Fibroblast of upper back skin (primary cell): ENCODE results near the gene OR9Q1.
A peak's percentile ranks its signal among the peaks of the same experiment; 100 is the strongest.

Experiments used
- DNase-seq: peaks from one replicate; pipeline ENCODE4 v3.0.0-alpha.2; 2013

Gene OR9Q1

GRCh38 chr11:58034471-58034870, 10.8 kb downstream of the OR9Q1 start:
- no peak for DNase-seq

- no peak for DNase-seq
These were observed 15.9 kb downstream of the OR9Q1 start for GRCh38 chr11:58039589-58039988.

- DNase-seq: no peak
These were observed 19.7 kb downstream of the OR9Q1 start for GRCh38 chr11:58043379-58043778.

GRCh38 chr11:58046231-58046630, 22.6 kb downstream of the OR9Q1 start:
- no peak for DNase-seq

- DNase-seq: no peak
These were observed 24.1 kb downstream of the OR9Q1 start for GRCh38 chr11:58047818-58048217.

- DNase-seq: no peak
These were observed 32.2 kb downstream of the OR9Q1 start for GRCh38 chr11:58055806-58056401.

- DNase-seq: peak; percentile 64
These were observed 33.8 kb downstream of the OR9Q1 start for GRCh38 chr11:58057481-58057880.

- no peak for DNase-seq
These were observed 34.8 kb downstream of the OR9Q1 start for GRCh38 chr11:58058276-58059006.

- DNase-seq: peak; percentile 91
These were observed 35.3 kb downstream of the OR9Q1 start for GRCh38 chr11:58059007-58059350.

GRCh38 chr11:58060535-58060934, 36.9 kb downstream of the OR9Q1 start:
- no peak for DNase-seq

GRCh38 chr11:58060939-58061672, 37.4 kb downstream of the OR9Q1 start:
- peak; percentile 21 for DNase-seq

- peak; percentile 76 for DNase-seq
These were observed 38.1 kb downstream of the OR9Q1 start for GRCh38 chr11:58061813-58062212.

GRCh38 chr11:58067685-58068084, 44.0 kb downstream of the OR9Q1 start:
- no peak for DNase-seq

GRCh38 chr11:58068655-58069054, 45.0 kb downstream of the OR9Q1 start:
- DNase-seq: no peak

- DNase-seq: no peak
These were observed 46.9 kb downstream of the OR9Q1 start for GRCh38 chr11:58070585-58070984.

- no peak for DNase-seq
These were observed 52.1 kb downstream of the OR9Q1 start for GRCh38 chr11:58075781-58076180.

GRCh38 chr11:58086528-58086927, 62.8 kb downstream of the OR9Q1 start:
- DNase-seq: no peak

GRCh38 chr11:58097437-58097836, 73.8 kb downstream of the OR9Q1 start:
- DNase-seq: no peak

GRCh38 chr11:58121096-58121495, 97.4 kb downstream of the OR9Q1 start:
- no peak for DNase-seq

- DNase-seq: no peak
These were observed 101.8 kb downstream of the OR9Q1 start, which contains the start of gene OR9I1 for GRCh38 chr11:58125469-58125868. OR9I1 (minus strand) TSS chr11:58125530; CDS start chr11:58119444, 6,086 bp downstream.

GRCh38 chr11:58127350-58127749, 103.7 kb downstream of the OR9Q1 start:
- no peak for DNase-seq

- DNase-seq: no peak
These were observed 109.8 kb downstream of the OR9Q1 start for GRCh38 chr11:58133309-58134076.

GRCh38 chr11:58134151-58134550, 110.5 kb downstream of the OR9Q1 start:
- DNase-seq: no peak
